Mesenchymal stem cell (in vitro differentiated cells and primary cell): ENCODE results near the gene ITGB2.
"Not testable (repeated sequence)": the region's sequence is repeated elsewhere in the genome, so short reads cannot be mapped to it uniquely, and the experiment has no call there.

Source experiments
- DNase-seq: peaks from one replicate; pipeline ENCODE4 v3.0.0-alpha.2; 2013
- H2AFZ ChIP-seq: one replicate; pipeline ENCODE4 v1.6.1; 2013; ENCODE audit warnings: low read depth, mild to moderate bottlenecking, control low read depth, inconsistent platforms, low read length, moderate library complexity
- H2AK5ac ChIP-seq: 2 replicates; pipeline ENCODE4 v1.6.1; 2013; ENCODE audit warnings: low read length, moderate library complexity, mild to moderate bottlenecking, inconsistent platforms; ENCODE audit not compliant: severe bottlenecking
- H2BK120ac ChIP-seq: one replicate; pipeline ENCODE4 v1.6.1; 2013; ENCODE audit warnings: low read depth, mild to moderate bottlenecking, inconsistent platforms, low read length, moderate library complexity
- H2BK12ac ChIP-seq, 2 experiments: one replicate each; pipeline ENCODE4 v1.6.1; 2013; ENCODE audit warnings: inconsistent platforms in 2 of 2, low read length in 2 of 2, mild to moderate bottlenecking in 2 of 2, moderate library complexity in 2 of 2, control low read depth in 1 of 2
- H2BK15ac ChIP-seq: one replicate; pipeline ENCODE4 v1.6.1; 2013; ENCODE audit warnings: mild to moderate bottlenecking, low read depth, inconsistent platforms; ENCODE audit not compliant: poor library complexity, severe bottlenecking
- H2BK5ac ChIP-seq: 2 replicates; pipeline ENCODE4 v1.6.1; 2013; ENCODE audit warnings: low read depth, mild to moderate bottlenecking, low read length, control low read depth, inconsistent platforms; ENCODE audit not compliant: poor library complexity, severe bottlenecking
- H3K14ac ChIP-seq, 2 experiments: one replicate each; pipeline ENCODE4 v1.6.1; 2013; ENCODE audit warnings: inconsistent platforms in 2 of 2, low read length in 2 of 2, control low read depth in 1 of 2, mild to moderate bottlenecking in 1 of 2, moderate library complexity in 1 of 2
- H3K18ac ChIP-seq, 2 experiments: one replicate each; pipeline ENCODE4 v1.6.1; 2013; ENCODE audit warnings: inconsistent platforms in 2 of 2, low read length in 2 of 2, control low read depth in 1 of 2, low read depth in 1 of 2, mild to moderate bottlenecking in 1 of 2
- H3K23ac ChIP-seq, 2 experiments: one replicate each; pipeline ENCODE4 v1.6.1; 2013; ENCODE audit warnings: inconsistent platforms in 2 of 2, low read length in 2 of 2, mild to moderate bottlenecking in 2 of 2, moderate library complexity in 2 of 2, control low read depth in 1 of 2
- H3K27ac ChIP-seq: 2 replicates; pipeline ENCODE4 v1.5.1; 2013; ENCODE audit warnings: mild to moderate bottlenecking, moderate library complexity, low read length, control low read depth, inconsistent platforms; ENCODE audit not compliant: poor library complexity, severe bottlenecking
- H3K27me3 ChIP-seq, 2 experiments: 2 replicates each; pipeline versions ENCODE4 v1.6.1 to v1.7.0; 2013; ENCODE audit warnings: low read length in 2 of 2, mild to moderate bottlenecking in 2 of 2, moderate library complexity in 2 of 2, control low read depth in 1 of 2, inconsistent platforms in 1 of 2; ENCODE audit not compliant: control insufficient read depth in 1 of 2, insufficient read depth in 1 of 2
- H3K36me3 ChIP-seq, 2 experiments: 2 replicates each; pipeline versions ENCODE4 v1.6.1 to v1.7.0; 2013; ENCODE audit warnings: low read length in 2 of 2, control low read depth in 1 of 2, inconsistent platforms in 1 of 2, low read depth in 1 of 2, mild to moderate bottlenecking in 1 of 2; ENCODE audit not compliant: insufficient read depth in 2 of 2, control insufficient read depth in 1 of 2
- H3K4ac ChIP-seq, 2 experiments: one replicate each; pipeline ENCODE4 v1.6.1; 2013; ENCODE audit warnings: inconsistent platforms in 2 of 2, low read length in 2 of 2, mild to moderate bottlenecking in 2 of 2, moderate library complexity in 2 of 2, control low read depth in 1 of 2, low read depth in 1 of 2
- H3K4me1 ChIP-seq: 2 replicates; pipeline ENCODE4 v1.6.1; 2013; ENCODE audit warnings: low read depth, low read length, control low read depth; ENCODE audit not compliant: control insufficient read depth, insufficient read depth
- H3K4me2 ChIP-seq: 2 replicates; pipeline ENCODE4 v1.6.1; 2013; ENCODE audit warnings: low read length, mild to moderate bottlenecking, inconsistent platforms; ENCODE audit not compliant: poor library complexity, severe bottlenecking
- H3K4me3 ChIP-seq, 2 experiments: 2 replicates each; pipeline versions ENCODE4 v1.5.1 to v1.7.0; 2013; ENCODE audit warnings: low read length in 2 of 2, mild to moderate bottlenecking in 2 of 2, control low read depth in 1 of 2, low read depth in 1 of 2; ENCODE audit not compliant: insufficient read depth in 1 of 2
- H3K79me1 ChIP-seq: replicated peaks from 2 replicates; pipeline ENCODE4 v1.6.1; 2013; ENCODE audit warnings: mild to moderate bottlenecking, control low read depth, low read length, inconsistent platforms; ENCODE audit not compliant: poor library complexity, severe bottlenecking
- H3K9ac ChIP-seq: 2 replicates; pipeline ENCODE4 v1.7.0; 2013; ENCODE audit warnings: mild to moderate bottlenecking, low read length, moderate library complexity
- H3K9me3 ChIP-seq: 2 replicates; pipeline ENCODE4 v1.7.0; 2013; ENCODE audit warnings: mild to moderate bottlenecking, low read length; ENCODE audit not compliant: control insufficient read depth
- H4K8ac ChIP-seq: one replicate; pipeline ENCODE4 v1.6.1; 2013; ENCODE audit warnings: inconsistent platforms, mild to moderate bottlenecking, low read length, moderate library complexity
- H4K91ac ChIP-seq: one replicate; pipeline ENCODE4 v1.6.1; 2013; ENCODE audit warnings: mild to moderate bottlenecking, low read length, inconsistent platforms
- WGBS: methylation state at CpG from one replicate; pipeline ENCODE4 v1.1.7; 2013; ENCODE audit warnings: mixed read lengths; 5-methylcytosine and 5-hydroxymethylcytosine counted together

The ITGB2 gene

DNA sequence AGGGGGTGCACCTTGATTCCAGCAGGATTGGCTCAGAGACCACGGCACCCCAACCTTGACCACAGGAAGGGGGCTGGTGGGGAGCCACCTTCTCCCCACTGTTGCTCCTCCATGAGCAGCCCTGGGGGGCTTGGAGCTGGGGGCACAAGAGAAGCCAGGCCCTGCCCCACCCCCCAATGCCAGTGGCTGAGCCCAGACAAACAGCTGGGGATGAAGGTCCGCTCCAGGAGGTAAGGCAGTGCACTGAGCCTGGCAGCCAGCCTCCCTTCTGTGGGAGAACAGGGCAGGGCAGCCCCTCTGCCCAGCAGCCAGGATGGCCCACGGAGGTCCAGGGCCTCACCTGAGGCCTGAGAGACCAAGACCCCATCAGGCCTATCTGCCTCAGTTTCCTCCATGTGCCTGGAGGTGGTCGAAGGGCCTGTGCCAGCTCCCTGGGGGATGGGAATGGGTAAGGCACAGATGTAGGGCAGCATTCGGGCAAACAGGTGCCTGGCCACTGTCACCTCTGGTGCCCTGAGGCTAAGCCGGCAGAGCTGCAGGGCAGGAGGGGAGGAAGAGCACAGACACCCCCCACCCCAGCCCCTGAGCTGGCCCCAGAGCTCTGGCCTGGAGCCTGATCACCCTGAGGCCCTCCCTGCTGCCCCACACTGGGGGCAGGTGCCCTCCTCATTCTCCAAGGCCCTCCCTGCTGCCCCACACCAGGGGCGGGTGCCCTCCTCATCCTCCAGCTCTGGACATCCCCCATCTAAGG, 7.1 kb downstream of the ITGB2 start:
- Histone ChIP-seq H3K18ac (peak overlapping the region in 1 of 2 experiments; percentile 18), H3K27ac (no peak overlapping the region), H3K4me1 (peaks cover 6% of the 10 kb centered on the region), H2BK15ac (no peak overlapping the region), H4K8ac (no peak overlapping the region), H3K9ac (no peak overlapping the region), H3K36me3 (no peaks in the 10 kb centered on the region), H2AK5ac (no peak overlapping the region), H2AFZ (no peak overlapping the region), H3K9me3 (no peaks in the 10 kb centered on the region), H3K14ac (peak overlapping the region in 1 of 2 experiments; percentile 20), H3K79me1 (no peaks in the 10 kb centered on the region), H2BK120ac (no peak overlapping the region), H2BK5ac (no peak overlapping the region), H3K4ac (no peak overlapping the region), H3K23ac (no peak overlapping the region), H3K27me3 (peaks cover 40 to 45% of the 10 kb centered on the region in 2 experiments), H4K91ac (peak overlapping the region; percentile 35), H2BK12ac (no peak overlapping the region), H3K4me3 (no peak overlapping the region), H3K4me2 (no peak overlapping the region)
- DNase-seq: no peak
- WGBS: 95% methylated on average over 7 of the region's 7 CpGs

DNA sequence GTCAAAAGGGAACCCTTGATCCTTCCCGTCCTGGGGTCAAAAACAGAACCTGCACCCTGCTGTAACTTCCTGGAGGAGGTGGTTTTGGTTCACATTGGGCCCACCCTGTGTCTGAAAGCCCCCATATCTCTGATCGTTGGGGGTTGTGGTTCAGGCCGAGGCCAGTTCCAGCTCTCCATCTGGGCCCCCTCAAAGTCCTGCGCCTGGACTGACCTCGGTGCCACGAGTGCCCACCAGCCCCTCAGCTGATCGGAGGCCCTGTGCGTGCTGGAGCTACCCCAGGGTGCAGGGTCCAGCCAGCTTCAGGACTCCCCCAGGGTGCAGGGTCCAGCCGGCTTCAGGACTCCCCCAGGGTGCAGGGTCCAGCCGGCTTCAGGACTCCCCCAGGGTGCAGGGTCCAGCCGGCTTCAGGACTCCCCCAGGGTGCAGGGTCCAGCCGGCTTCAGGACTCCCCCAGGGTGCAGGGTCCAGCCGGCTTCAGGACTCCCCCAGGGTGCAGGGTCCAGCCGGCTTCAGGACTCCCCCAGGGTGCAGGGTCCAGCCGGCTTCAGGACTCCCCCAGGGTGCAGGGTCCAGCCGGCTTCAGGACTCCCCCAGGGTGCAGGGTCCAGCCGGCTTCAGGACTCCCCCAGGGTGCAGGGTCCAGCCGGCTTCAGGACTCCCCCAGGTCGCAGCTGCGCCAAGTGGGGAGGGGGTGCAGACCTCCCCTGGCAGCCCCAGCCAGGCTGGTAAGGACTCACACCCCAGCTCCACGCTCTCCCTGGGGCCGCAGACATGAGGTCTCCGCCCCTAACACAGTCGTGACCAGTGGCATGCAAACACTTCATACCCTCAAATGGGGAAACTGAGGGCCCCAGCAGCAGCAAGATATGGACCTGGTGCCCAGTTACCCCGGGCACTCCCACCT, 7.9 kb downstream of the ITGB2 start:
- not testable (repeated sequence) for H4K91ac ChIP-seq, H3K79me1 ChIP-seq, H3K4me3 ChIP-seq, H3K36me3 ChIP-seq, H2AFZ ChIP-seq, H2AK5ac ChIP-seq, H2BK12ac ChIP-seq, H3K4ac ChIP-seq, H2BK120ac ChIP-seq, H3K9ac ChIP-seq, H2BK5ac ChIP-seq, H3K9me3 ChIP-seq, H3K4me1 ChIP-seq, H3K23ac ChIP-seq, H4K8ac ChIP-seq, H3K18ac ChIP-seq, H3K4me2 ChIP-seq, H3K27ac ChIP-seq, DNase-seq
- 82% methylated on average over 13 of the region's 25 CpGs for WGBS
- Histone ChIP-seq H2BK15ac (peak overlapping the region; percentile 7), H3K14ac (peak overlapping the region in 1 of 2 experiments; percentile 20), H3K27me3 (peaks cover 34 to 42% of the 10 kb centered on the region in 2 experiments)

DNA sequence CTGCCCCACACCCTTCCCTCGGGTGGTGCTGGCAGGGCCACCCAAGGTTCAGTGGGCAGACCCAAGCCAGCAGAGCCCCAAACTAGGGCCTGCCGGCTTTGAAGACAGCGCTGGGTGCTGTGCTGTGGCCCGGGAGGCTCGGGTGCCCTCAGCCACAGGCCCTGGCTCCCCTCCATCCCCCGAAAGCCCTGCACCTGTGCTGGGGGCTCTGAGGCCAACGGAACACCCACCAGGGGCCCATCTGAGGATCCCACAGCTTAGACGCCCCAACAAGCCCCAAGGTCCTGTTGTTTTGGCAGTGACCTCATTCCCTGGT, 8.6 kb downstream of the ITGB2 start:
- Histone ChIP-seq H3K36me3 (no peaks in the 10 kb centered on the region), H2AFZ (no peak overlapping the region), H3K9me3 (no peaks in the 10 kb centered on the region), H2BK12ac (no peak overlapping the region), H3K4me2 (no peak overlapping the region), H3K14ac (no peak overlapping the region), H3K23ac (no peak overlapping the region), H2BK120ac (no peak overlapping the region), H3K4ac (no peak overlapping the region), H4K8ac (no peak overlapping the region), H3K27ac (no peak overlapping the region), H2BK15ac (no peak overlapping the region), H3K4me3 (no peak overlapping the region), H3K79me1 (no peaks in the 10 kb centered on the region), H3K4me1 (peaks cover 8% of the 10 kb centered on the region), H3K18ac (no peak overlapping the region), H3K9ac (no peak overlapping the region), H4K91ac (no peak overlapping the region), H2BK5ac (no peak overlapping the region), H3K27me3 (peaks cover 32 to 44% of the 10 kb centered on the region in 2 experiments), H2AK5ac (no peak overlapping the region)
- 84% methylated on average over 8 of the region's 8 CpGs for WGBS
- DNase-seq: no peak
